NOMO-1 treated with dmso at 0.1 percent for 144 hours (cell line): Measurements from ENCODE around the gene OR2T6.
"Not testable (repeated sequence)": the region's sequence is repeated elsewhere in the genome, so short reads cannot be mapped to it uniquely, and the experiment has no call there.

ENCODE experiments used
- DNase-seq: peaks from one replicate; lab custom pipeline; 2025; ENCODE audit not compliant: unreplicated experiment; lab: John Stamatoyannopoulos, UW

Gene OR2T6

GRCh38 chr1:248375446-248375845, at the start of gene OR2T6:
Gene OR2T6, plus strand, starts transcription at chr1:248375746. Its CDS starts 11,863 bp downstream, at chr1:248387609.
- no peak for DNase-seq

GRCh38 chr1:248343451-248343850, 32.1 kb upstream of the OR2T6 start:
- DNase-seq = no peak

- no peak for DNase-seq
Observed at GRCh38 chr1:248348475-248348874, 27.1 kb upstream of the OR2T6 start, which contains the start of gene OR14C36. Gene OR14C36, plus strand, starts transcription at chr1:248348775. Its CDS starts 0 bp downstream, at chr1:248348775.

DNA sequence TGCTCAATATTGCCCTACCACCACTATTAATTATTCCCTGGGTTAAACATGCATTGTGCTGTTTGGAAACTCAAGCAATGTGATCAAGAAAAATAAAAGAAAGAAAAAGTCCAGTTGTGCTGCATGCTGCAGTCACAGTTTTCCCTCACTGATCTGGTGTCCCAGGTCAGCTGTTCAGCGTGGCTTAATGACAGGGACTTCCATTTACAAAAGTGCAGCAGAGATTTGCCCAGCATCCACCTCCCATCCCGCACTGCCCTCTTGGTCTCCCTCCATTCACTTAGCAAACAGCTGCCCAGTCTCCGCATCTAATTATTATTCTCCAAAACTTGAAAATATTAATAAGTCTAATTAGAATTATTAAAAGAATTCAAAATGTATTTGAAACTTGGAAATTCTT, 16.1 kb upstream of the OR2T6 start:
- DNase-seq = no peak

DNA sequence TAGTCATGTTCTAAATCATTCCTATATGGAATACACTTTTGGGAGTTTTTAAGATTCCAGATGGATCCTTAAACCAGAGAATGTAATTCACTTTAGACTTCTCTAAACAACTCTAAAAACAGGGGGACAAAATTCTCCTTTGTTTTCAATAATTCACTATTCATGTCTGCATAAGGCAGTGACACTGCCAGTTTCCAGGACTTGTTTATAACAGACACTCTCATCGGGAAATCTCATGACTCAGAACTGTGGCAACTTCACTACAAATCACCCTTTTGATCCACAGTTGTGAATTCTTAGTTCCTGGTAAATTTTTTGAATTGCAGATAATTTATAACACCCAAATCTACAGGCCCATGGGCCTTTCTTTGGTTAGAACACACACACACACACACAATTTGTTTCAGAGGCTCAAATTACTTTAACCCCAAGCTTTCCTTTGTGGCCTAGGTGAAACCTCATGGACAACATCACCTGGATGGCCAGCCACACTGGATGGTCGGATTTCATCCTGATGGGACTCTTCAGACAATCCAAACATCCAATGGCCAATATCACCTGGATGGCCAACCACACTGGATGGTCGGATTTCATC, 14.3 kb upstream of the OR2T6 start, which contains the start of gene OR2T4:
Gene OR2T4 (plus strand): TSS at position 545 of the 595 bp plus-strand sequence. CDS start 0 bp downstream, at position 545.
- DNase-seq = no peak

GRCh38 chr1:248366609-248367008, 8.9 kb upstream of the OR2T6 start:
- no peak for DNase-seq

- DNase-seq = no peak
Observed at GRCh38 chr1:248372394-248372793, 3.2 kb upstream of the OR2T6 start.

DNA sequence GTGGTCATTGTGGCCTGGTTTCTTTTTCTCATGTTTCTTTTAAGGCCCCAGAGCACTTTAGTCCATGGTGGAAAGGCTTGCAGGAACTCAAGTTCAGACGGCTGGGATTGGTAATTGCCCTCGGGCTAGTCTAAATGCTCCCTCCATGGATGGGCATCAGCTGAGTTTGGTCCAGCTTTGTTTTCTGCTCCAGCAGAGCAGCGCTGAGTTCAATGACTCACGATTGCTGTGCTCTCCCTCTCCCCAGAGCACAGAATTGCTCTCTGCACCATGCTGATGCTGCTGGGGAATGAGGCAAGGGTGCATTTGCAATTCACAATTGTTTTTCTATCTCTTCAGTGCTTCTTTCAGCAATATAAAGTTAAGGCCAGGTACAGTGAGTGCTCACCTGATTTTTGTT, 1.8 kb upstream of the OR2T6 start:
- DNase-seq = no peak

DNA sequence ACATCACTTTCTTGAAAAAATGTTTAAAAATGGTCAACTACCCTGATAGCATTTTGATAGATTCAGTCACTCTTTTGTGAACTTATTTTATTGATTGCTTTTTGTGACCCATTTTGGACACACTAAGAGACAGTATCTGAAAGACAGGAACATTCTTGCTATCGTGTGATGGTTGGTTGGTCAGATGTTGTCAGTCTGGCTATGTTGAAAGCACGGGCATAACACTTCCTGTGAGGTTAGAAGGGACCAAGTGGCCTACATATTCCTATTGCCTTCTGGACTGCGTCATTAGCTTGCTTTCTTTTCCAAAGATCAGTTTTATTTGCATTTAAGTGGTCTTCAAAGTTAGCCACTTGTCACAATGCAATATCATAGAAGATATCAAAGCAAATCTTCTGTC, 1.4 kb downstream of the OR2T6 start:
- DNase-seq = no peak

DNA sequence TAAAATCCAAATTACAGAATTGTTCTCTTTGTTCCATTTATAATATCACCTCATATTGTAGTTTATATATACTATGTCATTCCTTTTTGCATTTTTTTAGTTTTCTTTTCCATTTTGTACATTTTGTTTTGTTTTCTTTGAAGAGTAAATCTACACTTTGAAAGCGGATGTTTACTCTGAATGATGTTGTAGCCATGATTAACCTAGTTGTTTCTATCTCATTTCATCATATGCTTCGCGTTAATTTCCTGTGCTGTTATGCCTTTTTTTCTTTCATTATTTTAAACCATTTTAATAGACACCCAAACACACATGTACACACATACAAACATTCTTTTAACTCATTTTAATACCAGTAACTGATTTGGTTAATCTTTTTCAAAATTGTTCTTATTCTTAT, 5.3 kb downstream of the OR2T6 start:
- no peak for DNase-seq

- DNase-seq = no peak
Observed at GRCh38 chr1:248388426-248388825, 12.9 kb downstream of the OR2T6 start.

GRCh38 chr1:248393050-248393449, 17.5 kb downstream of the OR2T6 start:
- DNase-seq = no peak

DNA sequence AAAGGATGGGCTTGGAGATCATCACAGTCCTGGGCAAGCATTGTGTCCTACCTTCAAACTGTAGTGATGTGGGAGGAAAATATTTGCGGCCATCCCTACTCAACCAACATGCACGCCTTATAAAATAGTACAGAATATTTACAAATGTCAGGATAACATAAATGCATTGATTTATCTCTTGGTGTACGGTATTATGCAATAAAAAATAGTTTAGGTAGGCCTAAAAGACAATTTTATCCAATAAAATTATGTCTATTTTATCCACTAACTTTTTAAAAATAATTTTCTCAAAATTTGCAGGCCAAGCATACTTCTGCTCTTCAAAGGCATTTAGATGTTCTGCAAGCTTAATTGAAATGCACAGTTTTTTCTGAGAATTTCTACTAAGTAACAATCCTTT, 27.2 kb downstream of the OR2T6 start, which contains the start of gene OR2T1:
Gene OR2T1 (plus strand): TSS at position 301 of the 400 bp plus-strand sequence. CDS start 3,100 bp downstream, outside the sequence.
- DNase-seq = no peak

DNA sequence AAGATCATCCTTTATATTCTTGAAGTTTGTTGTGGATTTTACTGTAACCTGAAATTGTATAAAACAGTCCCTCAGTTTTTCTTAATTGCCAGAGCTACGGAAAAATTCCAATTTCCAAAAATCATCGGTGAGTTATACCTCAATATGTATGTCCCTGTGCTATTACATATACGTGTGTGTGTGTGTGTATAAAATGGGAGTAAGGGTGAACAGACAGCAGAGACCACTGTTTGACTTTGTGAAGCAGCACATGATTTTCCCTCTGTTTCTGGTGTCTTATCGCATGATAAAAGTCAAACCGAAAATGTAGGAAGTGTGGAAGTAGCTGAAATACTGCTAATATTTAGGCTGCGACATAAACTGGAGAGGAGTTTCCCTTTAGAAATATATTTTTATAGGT, 28.5 kb downstream of the OR2T6 start:
- no peak for DNase-seq

DNA sequence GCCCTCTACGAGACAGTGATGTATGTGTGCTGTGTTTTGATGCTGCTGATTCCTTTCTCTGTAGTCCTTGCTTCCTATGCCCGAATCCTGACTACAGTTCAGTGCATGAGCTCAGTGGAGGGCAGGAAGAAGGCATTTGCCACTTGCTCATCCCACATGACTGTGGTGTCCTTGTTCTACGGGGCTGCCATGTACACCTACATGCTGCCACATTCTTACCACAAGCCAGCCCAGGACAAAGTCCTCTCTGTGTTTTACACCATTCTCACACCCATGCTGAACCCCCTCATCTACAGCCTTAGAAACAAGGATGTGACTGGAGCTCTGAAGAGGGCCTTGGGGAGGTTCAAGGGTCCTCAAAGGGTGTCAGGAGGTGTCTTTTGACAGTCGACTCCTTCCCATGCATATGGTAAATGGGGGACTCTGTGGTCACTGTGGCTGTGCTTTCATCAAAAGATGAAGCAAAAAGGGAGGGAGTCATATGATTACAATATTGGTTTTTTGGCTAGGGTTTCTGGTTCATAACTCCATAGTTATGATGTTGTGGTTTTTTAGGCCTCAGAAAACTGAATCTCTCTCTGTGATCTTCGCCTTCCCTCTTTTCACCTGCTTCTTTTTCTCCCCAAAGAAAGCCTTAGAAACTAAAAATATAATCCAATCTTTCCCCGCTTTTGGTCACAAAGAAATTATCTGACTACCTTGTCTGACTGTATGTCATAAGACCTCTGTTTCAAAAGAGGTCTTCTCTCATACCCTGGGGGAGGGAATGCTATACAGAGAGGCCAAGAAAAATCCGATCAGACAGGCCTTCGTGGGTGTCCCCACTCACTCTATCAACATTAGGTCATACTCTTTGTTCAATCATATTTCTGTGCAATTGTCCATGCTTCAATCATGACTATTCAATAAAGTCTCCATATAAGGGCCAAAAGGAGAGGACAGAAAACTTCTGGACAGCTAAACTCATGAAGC, 31.5 kb downstream of the OR2T6 start:
- DNase-seq = no peak

DNA sequence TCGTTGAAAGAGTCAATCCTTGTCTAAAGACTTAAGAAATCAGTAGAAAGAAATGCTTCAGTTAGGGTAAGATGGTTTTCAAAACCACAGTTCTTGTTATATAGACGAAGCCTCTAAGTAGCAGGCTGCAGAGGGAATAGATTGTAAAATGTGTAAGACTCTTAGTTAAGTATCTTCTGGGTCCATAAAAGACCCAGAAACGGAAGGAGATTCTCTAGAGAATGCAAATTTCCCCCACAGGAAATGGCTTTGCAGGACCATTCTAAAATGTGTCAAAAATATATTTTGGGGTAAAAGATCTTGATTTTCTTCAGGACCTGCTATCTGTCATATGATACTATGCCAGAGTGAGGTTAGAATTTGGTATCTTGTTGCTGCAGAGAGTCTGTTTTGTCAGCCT, 40.7 kb downstream of the OR2T6 start:
- no peak for DNase-seq

DNA sequence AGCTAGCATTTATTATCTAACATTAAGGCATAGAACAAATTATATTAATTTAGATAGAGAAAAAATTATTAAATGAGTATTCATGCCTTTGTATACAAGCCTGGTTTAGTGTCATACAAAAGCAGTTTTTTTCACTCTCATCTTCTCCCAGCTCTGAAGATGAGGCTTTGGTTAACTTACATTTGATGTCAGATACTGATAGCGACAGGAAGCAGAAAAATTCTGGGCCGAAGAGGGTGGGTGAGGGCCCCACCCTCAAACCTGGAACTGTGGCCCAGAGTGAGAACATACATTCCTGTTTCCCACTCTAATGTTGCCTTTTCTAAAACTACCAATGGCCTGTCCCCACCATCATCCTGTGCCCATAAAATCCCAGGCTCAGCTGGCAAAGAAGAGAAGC, 42.3 kb downstream of the OR2T6 start:
- DNase-seq = no peak

- DNase-seq = no peak
Observed at GRCh38 chr1:248421384-248421783, 45.8 kb downstream of the OR2T6 start.

DNA sequence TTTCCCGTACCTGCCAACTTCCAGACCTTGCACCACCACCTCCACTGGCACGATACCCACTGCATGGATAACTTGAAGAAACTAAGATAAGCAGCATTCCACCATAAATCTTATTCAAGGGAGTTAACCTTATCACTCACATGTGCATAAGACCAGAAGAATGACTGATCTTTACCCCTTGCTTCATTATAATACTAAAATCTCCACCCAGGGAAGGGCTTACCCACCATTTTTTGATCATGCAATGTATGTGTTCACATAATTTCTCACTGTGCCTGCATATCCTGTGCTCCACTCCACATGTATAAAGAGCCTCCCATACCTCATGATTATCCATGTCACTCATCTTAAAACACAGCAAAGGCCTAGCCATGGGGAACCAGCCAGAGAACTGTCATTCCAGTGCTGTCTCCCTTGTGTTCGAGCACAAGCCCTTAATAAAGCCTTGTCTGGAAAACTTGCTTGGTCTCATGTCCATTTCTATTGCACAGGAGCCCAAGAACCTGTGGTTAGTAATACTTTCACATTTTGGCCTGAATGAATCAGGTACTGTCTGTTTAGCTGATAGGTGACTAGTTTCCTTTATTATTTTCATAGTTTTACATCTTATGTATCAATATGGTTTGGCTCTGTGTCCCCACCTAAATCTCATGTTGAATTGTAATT, 52.1 kb downstream of the OR2T6 start:
- DNase-seq = not testable (repeated sequence)

- DNase-seq = not testable (repeated sequence)
Observed at GRCh38 chr1:248428192-248428533, 52.6 kb downstream of the OR2T6 start.

GRCh38 chr1:248431683-248432082, 56.1 kb downstream of the OR2T6 start:
- DNase-seq = not testable (repeated sequence)
